GM06990 (cell line): ENCODE measurements around the gene PHLPP1.
"Not testable (repeated sequence)": the region's sequence is repeated elsewhere in the genome, so short reads cannot be mapped to it uniquely, and the experiment has no call there.

Source experiments
- DNase-seq: peaks from one replicate; pipeline ENCODE4 v3.0.0-alpha.2; 2011; ENCODE audit not compliant: insufficient read length; ENCODE audit errors: extremely low read depth
- H3K27me3 ChIP-seq: replicated peaks from 2 replicates; pipeline ENCODE4 v1.6.0; 2011; ENCODE audit warnings: low read length; ENCODE audit not compliant: control insufficient read depth, insufficient read depth
- H3K36me3 ChIP-seq: 2 replicates; pipeline ENCODE4 v1.5.1; 2011; ENCODE audit warnings: low read length; ENCODE audit not compliant: control insufficient read depth, insufficient read depth
- H3K4me3 ChIP-seq: replicated peaks from 2 replicates; pipeline ENCODE4 v1.5.1; 2011; ENCODE audit warnings: low read depth, mild to moderate bottlenecking, control low read depth, low read length
- TF ChIP-seq, protein P1 (sequence below): IDR thresholded peaks from 2 replicates; pipeline ENCODE4 v1.5.1; 2011; ENCODE audit warnings: low read length, control low read depth, mild to moderate bottlenecking, inconsistent platforms; ENCODE audit not compliant: insufficient read depth, poor library complexity, severe bottlenecking

PHLPP1 gene

DNA sequence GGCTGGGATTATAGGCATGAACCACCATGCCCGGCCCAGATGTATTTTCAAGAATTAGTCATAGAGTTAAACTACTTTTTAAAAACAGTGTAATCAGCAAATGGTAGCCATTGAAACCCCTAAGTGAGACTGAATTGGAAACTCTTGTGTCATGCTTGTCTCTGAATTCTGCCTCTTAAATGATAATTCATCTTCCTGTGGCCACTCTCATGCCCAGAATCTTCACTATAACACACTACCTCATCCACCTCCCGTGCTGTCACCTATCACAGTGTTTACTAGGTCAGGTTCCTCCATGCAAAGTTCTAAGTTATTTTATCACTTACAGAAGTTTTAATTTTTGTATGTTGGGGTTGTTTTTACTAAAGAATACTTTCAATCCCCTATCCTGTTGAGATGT is 197.5 kb downstream of the PHLPP1 start:
- DNase-seq, result no peak

DNA sequence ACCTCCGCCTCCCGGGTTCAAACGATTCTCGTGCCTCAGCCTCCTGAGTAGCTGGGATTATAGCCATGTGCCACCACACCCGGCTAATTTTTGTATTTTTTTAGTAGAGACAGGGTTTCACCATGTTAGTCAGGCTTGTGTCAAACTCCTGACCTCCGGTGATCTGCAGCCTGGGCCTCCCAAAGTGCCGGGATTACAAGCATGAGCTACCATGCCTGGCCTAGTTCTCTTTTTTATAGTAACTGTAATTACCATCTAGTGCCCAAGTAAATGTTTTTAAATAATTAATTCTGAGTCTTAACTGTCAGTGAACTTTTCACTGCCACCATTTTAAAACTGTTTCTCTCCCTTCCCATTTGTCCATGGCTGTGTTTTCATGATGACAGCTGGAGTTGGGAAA is 198.5 kb downstream of the PHLPP1 start:
- not testable (repeated sequence) for H3K36me3 ChIP-seq, H3K4me3 ChIP-seq, DNase-seq, H3K27me3 ChIP-seq

More for the DNA sequence above, 197.5 kb downstream of the PHLPP1 start:
- Histone ChIP-seq H3K4me3 (no peak overlapping the region), H3K36me3 (no peaks in the 10 kb centered on the region), H3K27me3 (no peaks in the 10 kb centered on the region)
- TF ChIP-seq, protein P1, sequence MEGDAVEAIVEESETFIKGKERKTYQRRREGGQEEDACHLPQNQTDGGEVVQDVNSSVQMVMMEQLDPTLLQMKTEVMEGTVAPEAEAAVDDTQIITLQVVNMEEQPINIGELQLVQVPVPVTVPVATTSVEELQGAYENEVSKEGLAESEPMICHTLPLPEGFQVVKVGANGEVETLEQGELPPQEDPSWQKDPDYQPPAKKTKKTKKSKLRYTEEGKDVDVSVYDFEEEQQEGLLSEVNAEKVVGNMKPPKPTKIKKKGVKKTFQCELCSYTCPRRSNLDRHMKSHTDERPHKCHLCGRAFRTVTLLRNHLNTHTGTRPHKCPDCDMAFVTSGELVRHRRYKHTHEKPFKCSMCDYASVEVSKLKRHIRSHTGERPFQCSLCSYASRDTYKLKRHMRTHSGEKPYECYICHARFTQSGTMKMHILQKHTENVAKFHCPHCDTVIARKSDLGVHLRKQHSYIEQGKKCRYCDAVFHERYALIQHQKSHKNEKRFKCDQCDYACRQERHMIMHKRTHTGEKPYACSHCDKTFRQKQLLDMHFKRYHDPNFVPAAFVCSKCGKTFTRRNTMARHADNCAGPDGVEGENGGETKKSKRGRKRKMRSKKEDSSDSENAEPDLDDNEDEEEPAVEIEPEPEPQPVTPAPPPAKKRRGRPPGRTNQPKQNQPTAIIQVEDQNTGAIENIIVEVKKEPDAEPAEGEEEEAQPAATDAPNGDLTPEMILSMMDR, result no peak

DNA sequence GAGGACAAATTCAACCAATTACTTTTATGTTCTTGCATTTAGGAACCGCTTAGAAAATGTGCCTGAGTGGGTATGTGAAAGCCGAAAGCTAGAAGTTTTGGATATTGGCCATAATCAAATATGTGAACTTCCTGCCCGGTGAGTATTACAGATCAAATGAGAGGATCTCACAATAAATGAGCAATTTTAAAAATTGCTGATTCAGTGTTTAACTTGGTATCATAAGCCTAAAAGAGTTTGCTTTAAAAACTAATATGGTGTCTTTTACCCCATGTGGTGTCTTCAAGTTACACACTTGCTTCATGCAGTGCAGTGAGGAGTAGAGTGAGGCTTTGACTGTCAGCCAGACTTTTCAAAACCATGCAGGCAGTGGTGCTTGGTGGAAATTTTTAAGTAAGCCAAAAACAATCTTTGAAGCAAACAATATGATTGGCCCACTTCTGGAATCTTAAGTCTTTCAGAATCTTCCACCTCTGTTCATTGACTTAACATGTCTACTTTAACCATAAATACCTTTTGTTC is 199.6 kb downstream of the PHLPP1 start:
- TF ChIP-seq, protein P1, result no peak
- no peak for DNase-seq
- no peak overlapping the region for H3K4me3 ChIP-seq
- no peaks in the 10 kb centered on the region for H3K36me3 ChIP-seq
- H3K27me3 ChIP-seq, result no peaks in the 10 kb centered on the region

DNA sequence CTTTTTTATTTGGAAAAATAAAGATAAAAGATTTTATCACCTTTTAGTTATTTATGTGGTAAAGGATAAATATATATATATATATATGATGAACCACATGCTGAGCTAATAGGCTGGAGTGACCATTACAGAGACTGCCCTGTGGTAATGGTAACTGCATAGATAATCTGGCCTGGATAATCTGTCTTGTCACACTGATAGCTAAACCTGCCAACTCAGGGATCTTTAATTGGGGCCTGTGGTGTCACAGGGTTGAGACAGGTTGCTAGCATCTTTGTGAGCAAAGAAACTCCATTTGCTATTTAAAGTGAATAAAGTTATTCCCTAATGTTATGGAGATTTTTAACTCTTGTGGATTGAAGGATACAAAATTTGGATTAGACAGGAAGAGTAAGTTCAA is 203.0 kb downstream of the PHLPP1 start:
- TF ChIP-seq, protein P1, result no peak
- no peak for DNase-seq
- Histone ChIP-seq H3K36me3 (no peaks in the 10 kb centered on the region), H3K27me3 (no peaks in the 10 kb centered on the region), H3K4me3 (no peak overlapping the region)

DNA sequence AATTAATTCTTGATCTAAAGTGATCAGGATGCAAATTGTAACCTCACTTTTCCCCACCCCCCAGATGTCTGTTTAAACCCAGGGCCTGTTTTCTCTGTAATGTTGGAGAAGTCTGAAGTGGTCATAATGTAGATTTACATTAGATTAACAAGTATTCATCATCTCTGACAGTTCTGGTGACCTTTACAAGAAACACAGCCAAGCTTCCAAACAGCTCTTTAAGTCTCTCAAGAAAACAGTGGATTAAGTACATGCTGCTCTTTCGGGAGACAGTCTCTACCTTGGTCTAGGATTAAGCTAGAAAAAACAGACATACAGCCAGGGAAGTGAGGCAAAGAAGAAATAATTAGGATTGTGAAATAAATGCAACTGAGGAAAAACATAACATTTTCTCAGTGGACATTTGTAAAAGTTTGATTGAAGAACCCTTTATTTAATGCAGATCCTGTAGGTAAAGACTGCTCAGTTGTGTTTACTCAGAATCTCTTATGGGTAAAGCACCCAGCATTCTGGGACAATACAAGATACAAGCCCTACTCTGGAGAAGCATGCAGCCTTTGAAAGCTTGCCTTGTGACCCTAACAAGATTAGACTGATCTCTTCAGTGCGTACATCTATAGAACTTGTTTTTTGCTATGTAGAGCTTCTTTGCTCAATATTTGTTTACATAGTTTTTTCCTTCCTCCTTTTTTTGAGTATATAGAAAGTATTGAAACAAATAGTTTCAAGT is 203.9 kb downstream of the PHLPP1 start:
- H3K4me3 ChIP-seq, result no peak overlapping the region
- no peaks in the 10 kb centered on the region for H3K27me3 ChIP-seq
- no peak for DNase-seq
- TF ChIP-seq, protein P1, result no peak
- no peaks in the 10 kb centered on the region for H3K36me3 ChIP-seq

DNA sequence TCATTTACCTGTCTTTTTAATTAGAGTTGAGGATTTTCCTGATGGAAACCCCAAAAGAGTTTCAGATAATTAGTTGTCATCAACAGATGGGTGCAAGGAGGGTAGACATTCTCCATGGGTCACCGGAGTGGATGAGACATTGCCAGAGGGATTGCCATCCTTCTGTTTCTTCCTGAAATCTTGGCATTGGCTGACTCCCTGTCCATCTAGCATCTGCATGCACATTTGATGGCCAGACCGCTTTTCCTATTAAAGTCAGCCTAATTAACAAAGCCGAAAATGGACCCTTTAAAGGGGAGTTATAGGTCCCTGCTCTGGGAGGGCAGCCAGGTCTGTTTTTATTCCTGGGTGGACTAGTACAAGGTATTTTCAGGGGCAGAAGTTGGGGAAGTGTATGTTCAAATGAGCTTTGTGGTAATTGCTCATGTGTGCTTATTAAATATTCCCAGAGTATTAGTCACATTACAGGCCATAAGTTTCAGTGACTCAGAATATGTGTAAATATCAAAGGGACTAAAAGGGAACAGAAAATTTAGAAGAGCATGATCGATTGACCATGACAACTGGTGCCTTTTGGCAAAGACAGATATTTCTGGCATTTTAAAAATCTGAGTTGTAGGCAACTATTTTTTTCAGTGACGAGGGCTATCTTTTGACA is 209.8 kb downstream of the PHLPP1 start:
- H3K4me3 ChIP-seq, result no peak overlapping the region
- H3K27me3 ChIP-seq, result no peaks in the 10 kb centered on the region
- TF ChIP-seq, protein P1, result no peak
- no peaks in the 10 kb centered on the region for H3K36me3 ChIP-seq
- no peak for DNase-seq
